ENCODE data around the gene ORMDL3. TPM values are rescaled to one million over a fixed set of nuclear protein-coding genes. Genes with fewer than 3 reads are reported as not detected.
"Not testable (repeated sequence)": the region's sequence is repeated elsewhere in the genome, so short reads cannot be mapped to it uniquely, and the experiment has no call there.

ORMDL3 gene
- polyA plus RNA-seq, 3 donors, result 60.2 to 215 (median 188) TPM

- H3K27ac ChIP-seq (ENCODE audit: low read depth, low read length), result no peak overlapping the region
- WGBS, 3 donors, result 88 to 95% (median 90%) methylated on average over 6 of the region's 6 CpGs
Observed at GRCh38 chr17:39908789-39909352, 18.5 kb downstream of the ORMDL3 start.

GRCh38 chr17:39904990-39905288 is 22.5 kb downstream of the ORMDL3 start:
- H3K27ac ChIP-seq (ENCODE audit: low read depth, low read length), result no peak overlapping the region
- WGBS, 3 donors, result 74 to 81% (median 80%) methylated on average over 3 of the region's 3 CpGs

- 77 to 97% (median 77%) methylated on average over 4 of the region's 4 CpGs for WGBS, 3 donors
- H3K27ac ChIP-seq (ENCODE audit: low read depth, low read length), result no peak overlapping the region
Observed at GRCh38 chr17:39903158-39903884, 24.1 kb downstream of the ORMDL3 start.

GRCh38 chr17:39902027-39902426 is 25.4 kb downstream of the ORMDL3 start:
- H3K27ac ChIP-seq (ENCODE audit: low read depth, low read length), result not testable (repeated sequence)
- 87 to 95% (median 94%) methylated on average over 2 of the region's 2 CpGs for WGBS, 3 donors

GRCh38 chr17:39899215-39899614 is 28.2 kb downstream of the ORMDL3 start:
- no peak overlapping the region for H3K27ac ChIP-seq (ENCODE audit: low read depth, low read length)

- WGBS, 3 donors, result 92 to 97% (median 95%) methylated on average over 4 of the region's 4 CpGs
- no peak overlapping the region for H3K27ac ChIP-seq (ENCODE audit: low read depth, low read length)
Observed at GRCh38 chr17:39898088-39898487, 29.3 kb downstream of the ORMDL3 start.

GRCh38 chr17:39894681-39895376 is 32.6 kb downstream of the ORMDL3 start:
- WGBS, 3 donors, result 18 to 24% (median 19%) methylated on average over 3 of the region's 3 CpGs
- H3K27ac ChIP-seq (ENCODE audit: low read depth, low read length), result no peak overlapping the region

GRCh38 chr17:39889200-39889599 is 38.2 kb downstream of the ORMDL3 start:
- no peak overlapping the region for H3K27ac ChIP-seq (ENCODE audit: low read depth, low read length)
- WGBS, 3 donors, result 17 to 47% (median 29%) methylated on average over 2 of the region's 2 CpGs

- H3K27ac ChIP-seq (ENCODE audit: low read depth, low read length), result no peak overlapping the region
Observed at GRCh38 chr17:39887078-39887477, 40.3 kb downstream of the ORMDL3 start.

GRCh38 chr17:39886102-39886501 is 41.3 kb downstream of the ORMDL3 start:
- not testable (repeated sequence) for H3K27ac ChIP-seq (ENCODE audit: low read depth, low read length)
- WGBS, 3 donors, result 70 to 75% (median 72%) methylated on average over 5 of the region's 5 CpGs

- 61 to 89% (median 78%) methylated on average over 2 of the region's 2 CpGs for WGBS, 3 donors
Observed at GRCh38 chr17:39872751-39873150, 54.6 kb downstream of the ORMDL3 start.

GRCh38 chr17:39871801-39872200 is 55.6 kb downstream of the ORMDL3 start:
- 72 to 81% (median 81%) methylated on average over 2 of the region's 2 CpGs for WGBS, 3 donors
- H3K27ac ChIP-seq (ENCODE audit: low read depth, low read length), result no peak overlapping the region

More at GRCh38 chr17:39872751-39873150, 54.6 kb downstream of the ORMDL3 start:
- H3K27ac ChIP-seq (ENCODE audit: low read depth, low read length), result no peak overlapping the region

Other genes starting within 250 kb of the ORMDL3 start
- 10 to 100 TPM in 2 of 3 donors, 1 to 10 TPM in 1; 8.4 to 19.9 (median 12.3) TPM for gene PGAP3, start 239.5 kb downstream of the ORMDL3 start, polyA plus RNA-seq
- 10 to 100 TPM in 1 of 3 donors, 1 to 10 TPM in 2; 7.2 to 28.0 (median 7.4) TPM for gene ERBB2, start 227.5 kb downstream of the ORMDL3 start, polyA plus RNA-seq
- gene MIEN1, start 197.1 kb downstream of the ORMDL3 start, polyA plus RNA-seq, result 10 to 100 TPM; 43.2 to 79.4 (median 45.4) TPM
- 10 to 100 TPM in 1 of 3 donors, 1 to 10 TPM in 1, under 1 TPM in 1; 0.34 to 29.6 (median 2.8) TPM for gene GRB7, start 189.7 kb downstream of the ORMDL3 start, polyA plus RNA-seq
- gene IKZF3, start 63.3 kb downstream of the ORMDL3 start, polyA plus RNA-seq, result under 1 TPM; 0.29 to 0.62 (median 0.34) TPM
- not detected for gene ZPBP2, start 59.4 kb downstream of the ORMDL3 start, polyA plus RNA-seq
- 10 to 100 TPM in 2 of 3 donors, 1 to 10 TPM in 1; 3.8 to 24.1 (median 21.4) TPM for gene GSDMB, start 9.0 kb downstream of the ORMDL3 start, polyA plus RNA-seq
- not detected for gene LRRC3C, start 131 bp upstream of the ORMDL3 start, polyA plus RNA-seq
- under 1 TPM; 0.14 to 0.91 (median 0.22) TPM for gene GSDMA, start 35.4 kb upstream of the ORMDL3 start, polyA plus RNA-seq
- 10 to 100 TPM; 42.6 to 81.7 (median 54.8) TPM for gene PSMD3, start 53.2 kb upstream of the ORMDL3 start, polyA plus RNA-seq
- 10 to 100 TPM in 1 of 3 donors, 1 to 10 TPM in 1, under 1 TPM in 1; 0.75 to 91.0 (median 4.4) TPM for gene CSF3, start 87.8 kb upstream of the ORMDL3 start, polyA plus RNA-seq
- gene MED24, start 126.8 kb upstream of the ORMDL3 start, polyA plus RNA-seq, result 10 to 100 TPM; 29.2 to 55.6 (median 41.2) TPM
- gene THRA, start 135.4 kb upstream of the ORMDL3 start, polyA plus RNA-seq, result 10 to 100 TPM; 22.5 to 64.0 (median 60.6) TPM
- gene NR1D1, start 173.0 kb upstream of the ORMDL3 start, polyA plus RNA-seq, result 10 to 100 TPM in 2 of 3 donors, 1 to 10 TPM in 1; 7.3 to 20.7 (median 15.0) TPM
- 10 to 100 TPM; 33.8 to 88.4 (median 62.1) TPM for gene MSL1, start 194.4 kb upstream of the ORMDL3 start, polyA plus RNA-seq
- 10 to 100 TPM; 28.0 to 62.2 (median 43.2) TPM for gene CASC3, start 212.9 kb upstream of the ORMDL3 start, polyA plus RNA-seq
- 1 to 10 TPM; 4.0 to 5.8 (median 4.5) TPM for gene RAPGEFL1, start 249.9 kb upstream of the ORMDL3 start, polyA plus RNA-seq

Measured in adipose tissue (tissue), 3 donors.